ENCODE data around the gene BCAT1.

DNA sequence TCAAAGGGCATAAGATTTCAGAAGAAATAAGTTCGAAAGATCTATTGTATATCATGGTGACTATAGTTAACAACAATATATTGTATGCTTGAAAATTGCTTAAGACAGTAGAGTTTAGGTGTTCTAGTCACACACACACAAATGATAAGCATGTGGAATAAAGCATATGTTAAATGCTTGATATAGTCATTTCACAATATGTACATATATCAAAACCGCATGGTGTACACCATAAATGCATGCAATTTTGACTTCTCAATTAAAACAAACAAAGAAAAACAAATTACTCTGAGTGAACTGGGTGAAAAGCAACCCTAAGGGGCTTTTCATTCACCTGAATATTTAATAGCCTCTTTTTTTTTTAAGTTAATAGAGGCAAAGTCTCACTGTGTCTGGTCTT is 40.3 kb upstream of the BCAT1 start:
- TF ChIP-seq, protein P1, sequence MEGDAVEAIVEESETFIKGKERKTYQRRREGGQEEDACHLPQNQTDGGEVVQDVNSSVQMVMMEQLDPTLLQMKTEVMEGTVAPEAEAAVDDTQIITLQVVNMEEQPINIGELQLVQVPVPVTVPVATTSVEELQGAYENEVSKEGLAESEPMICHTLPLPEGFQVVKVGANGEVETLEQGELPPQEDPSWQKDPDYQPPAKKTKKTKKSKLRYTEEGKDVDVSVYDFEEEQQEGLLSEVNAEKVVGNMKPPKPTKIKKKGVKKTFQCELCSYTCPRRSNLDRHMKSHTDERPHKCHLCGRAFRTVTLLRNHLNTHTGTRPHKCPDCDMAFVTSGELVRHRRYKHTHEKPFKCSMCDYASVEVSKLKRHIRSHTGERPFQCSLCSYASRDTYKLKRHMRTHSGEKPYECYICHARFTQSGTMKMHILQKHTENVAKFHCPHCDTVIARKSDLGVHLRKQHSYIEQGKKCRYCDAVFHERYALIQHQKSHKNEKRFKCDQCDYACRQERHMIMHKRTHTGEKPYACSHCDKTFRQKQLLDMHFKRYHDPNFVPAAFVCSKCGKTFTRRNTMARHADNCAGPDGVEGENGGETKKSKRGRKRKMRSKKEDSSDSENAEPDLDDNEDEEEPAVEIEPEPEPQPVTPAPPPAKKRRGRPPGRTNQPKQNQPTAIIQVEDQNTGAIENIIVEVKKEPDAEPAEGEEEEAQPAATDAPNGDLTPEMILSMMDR (IDR thresholded peaks at IDR 0.05; ENCODE audit: low read depth, low read length, poor library complexity, severe bottlenecking): no peak
- no peak for TF ChIP-seq EZH2phosphoT487 (IDR thresholded peaks at IDR 0.05; ENCODE audit: borderline replicate concordance, low read length)

Measured in DOHH2 (cell line).